Brain microvascular endothelial cell (primary cell): ENCODE results near the gene FHDC1.

Source experiments
- DNase-seq: peaks from one replicate; pipeline ENCODE4 v3.0.0-alpha.2; 2020
- H3K27ac ChIP-seq: fragments of 250-450 bp; sonication (Bioruptor Pico); 2 replicates; pipeline ENCODE4 v1.5.1; 2020; ENCODE audit warnings: mild to moderate bottlenecking, moderate library complexity
- H3K27me3 ChIP-seq: fragments of 250-450 bp; sonication (Bioruptor Pico); replicated peaks from 2 replicates; pipeline ENCODE4 v1.5.1; 2020; ENCODE audit warnings: mild to moderate bottlenecking
- H3K36me3 ChIP-seq: fragments of 250-450 bp; sonication (Bioruptor Pico); replicated peaks from 2 replicates; pipeline ENCODE4 v1.5.1; 2020; ENCODE audit warnings: mild to moderate bottlenecking
- H3K4me3 ChIP-seq: 2 replicates; pipeline ENCODE4 v1.5.1; 2011; ENCODE audit warnings: low read depth, mild to moderate bottlenecking, control low read depth, low read length, moderate library complexity
- CTCF ChIP-seq: IDR thresholded peaks from 2 replicates; pipeline ENCODE4 v1.5.1; 2011; ENCODE audit warnings: low read depth, mild to moderate bottlenecking, moderate library complexity, low read length, control low read depth, inconsistent platforms; ENCODE audit errors: missing control alignments
- in situ Hi-C: cut with HindIII; loops from 2 replicates; pipeline ENCODE4 v1.10.0; 2017; ENCODE audit warnings: low sequenced_read_pairs, low pct_ligation_motif_present

FHDC1 gene

GRCh38 chr4:153023139-153023538 lies 87.0 kb downstream of the FHDC1 start:
- H3K27me3 ChIP-seq, result no peaks in the 10 kb centered on the region
- H3K27ac ChIP-seq, result no peak overlapping the region

GRCh38 chr4:153023692-153024394 lies 87.7 kb downstream of the FHDC1 start:
- Histone ChIP-seq H3K27ac (no peak overlapping the region), H3K27me3 (no peaks in the 10 kb centered on the region), H3K4me3 (no peak overlapping the region), H3K36me3 (no peaks in the 10 kb centered on the region)
- in situ Hi-C loops, result no loop called here
- DNase-seq, result no peak
- TF ChIP-seq CTCF, result no peak

More at GRCh38 chr4:153023139-153023538, 87.0 kb downstream of the FHDC1 start:
- no peak overlapping the region for H3K4me3 ChIP-seq
- in situ Hi-C loops, result no loop called here
- H3K36me3 ChIP-seq, result no peaks in the 10 kb centered on the region
- TF ChIP-seq CTCF, result no peak
- DNase-seq, result no peak

GRCh38 chr4:153024466-153024865 lies 88.3 kb downstream of the FHDC1 start:
- H3K27me3 ChIP-seq, result no peaks in the 10 kb centered on the region
- no peak for TF ChIP-seq CTCF
- H3K36me3 ChIP-seq, result no peaks in the 10 kb centered on the region
- H3K4me3 ChIP-seq, result no peak overlapping the region
- DNase-seq, result no peak
- no peak overlapping the region for H3K27ac ChIP-seq
- in situ Hi-C loops, result no loop called here

- no peaks in the 10 kb centered on the region for H3K27me3 ChIP-seq
- DNase-seq, result no peak
- H3K27ac ChIP-seq, result no peak overlapping the region
- no peaks in the 10 kb centered on the region for H3K36me3 ChIP-seq
- in situ Hi-C loops, result no loop called here
- no peak overlapping the region for H3K4me3 ChIP-seq
- no peak for TF ChIP-seq CTCF
Observed at GRCh38 chr4:153025406-153025805, 89.3 kb downstream of the FHDC1 start.

- in situ Hi-C loops, result no loop called here
- H3K4me3 ChIP-seq, result no peak overlapping the region
- no peak for TF ChIP-seq CTCF
Observed at GRCh38 chr4:153026591-153027346, 90.6 kb downstream of the FHDC1 start.

More at GRCh38 chr4:153026591-153027346, 90.6 kb downstream of the FHDC1 start:
- H3K27me3 ChIP-seq, result no peaks in the 10 kb centered on the region
- H3K27ac ChIP-seq, result no peak overlapping the region
- DNase-seq, result no peak
- H3K36me3 ChIP-seq, result no peaks in the 10 kb centered on the region
